ENCODE data around the gene FIZ1. TPM values are rescaled to one million over a fixed set of nuclear protein-coding genes. Genes with fewer than 3 reads are reported as not detected.

The FIZ1 gene
- total RNA-seq, 4 donors from 2014 or later, result 4.8 to 11.7 (median 7.9) TPM

- no peak overlapping the region for H3K27ac ChIP-seq
- no peak overlapping the region for H3K4me3 ChIP-seq
- peaks cover 0 to 42% (median 4%) of the 10 kb centered on the region in 4 donors for H3K4me1 ChIP-seq
- no peak for DNase-seq (ENCODE audit: low spot score in 2 of 2)
- peaks cover 0 to 61% (median 6%) of the 10 kb centered on the region in 3 donors for H3K36me3 ChIP-seq
- no peaks in the 10 kb centered on the region for H3K9me3 ChIP-seq
- no peaks in the 10 kb centered on the region for H3K27me3 ChIP-seq
- TF ChIP-seq POLR2A (IDR thresholded peaks at IDR 0.05) (no peak), CTCF (IDR thresholded peaks at IDR 0.05) (no peak), EP300 (IDR thresholded peaks at IDR 0.05) (no peak)
- 77 to 81% methylated on average over 14 to 15 of the region's 15 CpGs for WGBS, 2 donors
Observed at GRCh38 chr19:55611300-55611982, 12.1 kb upstream of the FIZ1 start.

- no peak for DNase-seq (ENCODE audit: low spot score in 2 of 2)
Observed at GRCh38 chr19:55609326-55609725, 10.0 kb upstream of the FIZ1 start.

GRCh38 chr19:55606817-55607216 is 7.5 kb upstream of the FIZ1 start:
- no peaks in the 10 kb centered on the region for H3K9me3 ChIP-seq
- TF ChIP-seq EP300 (IDR thresholded peaks at IDR 0.05), result no peak
- no peak for TF ChIP-seq POLR2A (IDR thresholded peaks at IDR 0.05)
- TF ChIP-seq CTCF (IDR thresholded peaks at IDR 0.05), result no peak
- peak overlapping the region in 1 of 4 donors; percentile 100 for H3K4me3 ChIP-seq
- peaks cover 0 to 60% (median 11%) of the 10 kb centered on the region in 4 donors for H3K4me1 ChIP-seq
- peak overlapping the region in 1 of 4 donors; percentile 98 for H3K27ac ChIP-seq
- DNase-seq (ENCODE audit: low spot score in 2 of 2), result no peak
- 64 to 70% methylated on average over 9 of the region's 9 CpGs for WGBS, 2 donors
- H3K27me3 ChIP-seq, result no peaks in the 10 kb centered on the region
- H3K36me3 ChIP-seq, result peaks cover 0 to 36% (median 0%) of the 10 kb centered on the region in 3 donors

More at GRCh38 chr19:55609326-55609725, 10.0 kb upstream of the FIZ1 start:
- 91 to 95% methylated on average over 5 of the region's 5 CpGs for WGBS, 2 donors
- H3K27me3 ChIP-seq, result no peaks in the 10 kb centered on the region
- H3K4me1 ChIP-seq, result peaks cover 0 to 55% (median 10%) of the 10 kb centered on the region in 4 donors
- H3K36me3 ChIP-seq, result peaks cover 0 to 39% (median 0%) of the 10 kb centered on the region in 3 donors
- H3K27ac ChIP-seq, result no peak overlapping the region
- no peaks in the 10 kb centered on the region for H3K9me3 ChIP-seq
- H3K4me3 ChIP-seq, result no peak overlapping the region
- no peak for TF ChIP-seq CTCF (IDR thresholded peaks at IDR 0.05)
- no peak for TF ChIP-seq POLR2A (IDR thresholded peaks at IDR 0.05)
- TF ChIP-seq EP300 (IDR thresholded peaks at IDR 0.05), result no peak

GRCh38 chr19:55606471-55606787 is 7.1 kb upstream of the FIZ1 start:
- WGBS, 2 donors, result 16 to 24% methylated on average over 12 of the region's 12 CpGs
- Histone ChIP-seq H3K9me3 (no peaks in the 10 kb centered on the region), H3K27me3 (no peaks in the 10 kb centered on the region), H3K4me3 (peak overlapping the region; percentile 71 to 100 (median 88)), H3K36me3 (peaks cover 0 to 36% (median 0%) of the 10 kb centered on the region in 3 donors), H3K27ac (peak overlapping the region; percentile 87 to 99 (median 96)), H3K4me1 (peaks cover 0 to 60% (median 11%) of the 10 kb centered on the region in 4 donors)
- DNase-seq (ENCODE audit: low spot score in 2 of 2), result no peak
- TF ChIP-seq EP300 (IDR thresholded peaks at IDR 0.05) (no peak), CTCF (IDR thresholded peaks at IDR 0.05) (peak in 1 of 5 experiments; percentile 4)

- TF ChIP-seq CTCF (IDR thresholded peaks at IDR 0.05) (peak; percentile 50 to 67 (median 62)), POLR2A (IDR thresholded peaks at IDR 0.05) (no peak)
- WGBS, 2 donors, result 1% methylated on average over 21 to 36 of the region's 44 CpGs
- DNase-seq (ENCODE audit: low spot score in 2 of 2), result peak in 1 of 2 donors; percentile 67
- Histone ChIP-seq H3K27me3 (no peaks in the 10 kb centered on the region), H3K27ac (peak within 1 kb of the TSS; percentile 87 to 99 (median 96)), H3K4me1 (peaks cover 0 to 60% (median 14%) of the 10 kb centered on the region in 4 donors), H3K9me3 (no peaks in the 10 kb centered on the region), H3K4me3 (peak within 1 kb of the TSS; percentile 71 to 100 (median 88)), H3K36me3 (peaks cover 0 to 34% (median 0%) of the 10 kb centered on the region in 3 donors)
Observed at GRCh38 chr19:55605637-55606470, 6.5 kb upstream of the FIZ1 start, which contains the start of gene ZNF865. TSS of gene ZNF865 (plus strand) at chr19:55605647. CDS start at chr19:55613619, 7,972 bp downstream.
